Panc1 (cell line): Measurements from ENCODE around the gene PMFBP1. TPM values are rescaled to one million over a fixed set of nuclear protein-coding genes. Genes with fewer than 3 reads are reported as not detected.
A peak's percentile ranks its signal among the peaks of the same experiment; 100 is the strongest.

ENCODE experiments used
- ATAC-seq: fragments of 200-7000 bp; cut with Tn5 transposase; 2 replicates; pipeline ENCODE4 v1.9.1; 2020; ENCODE audit warnings: mild to moderate bottlenecking, moderate library complexity
- BruUV-seq: library from RNA; stranded (reverse); fragments of 400-500 nt; replicated peaks from 2 replicates; lab custom pipeline; 2021; lab: Mats Ljungman, UMichigan
- CTCF ChIA-PET: fragments of 300-600 bp; sonication (Branson Sonifier 250); formaldehyde crosslinking; loops from one replicate; lab custom pipeline; 2022; ENCODE audit warnings: antibody characterized with exemption; lab: Charles Lee
- POLR2A ChIA-PET: fragments of 300-600 bp; sonication (Branson Sonifier 250); formaldehyde crosslinking; loops from one replicate; lab custom pipeline; 2022; ENCODE audit warnings: antibody characterized with exemption; lab: Charles Lee
- DNase-seq: peaks from one replicate; pipeline ENCODE4 v3.0.0-alpha.2; 2010; ENCODE audit warnings: low read depth, low spot score
- H3K27ac ChIP-seq: 2 replicates; pipeline ENCODE4 v1.5.1; 2011; ENCODE audit warnings: mild to moderate bottlenecking, low read length, inconsistent platforms
- H3K27me3 ChIP-seq: fragments of 200-500 bp; sonication (Bioruptor generic); 2 replicates; pipeline ENCODE4 v1.6.0; 2014; ENCODE audit warnings: low read length, inconsistent platforms; ENCODE audit not compliant: control insufficient read depth, insufficient read depth
- H3K36me3 ChIP-seq: fragments of 200-500 bp; sonication (Bioruptor generic); 2 replicates; pipeline ENCODE4 v1.5.1; 2014; ENCODE audit warnings: inconsistent platforms, mild to moderate bottlenecking, low read length, moderate library complexity; ENCODE audit not compliant: control insufficient read depth, insufficient read depth
- H3K4me1 ChIP-seq: 2 replicates; pipeline ENCODE4 v1.5.1; 2011; ENCODE audit warnings: inconsistent platforms, mild to moderate bottlenecking, low read length, moderate library complexity; ENCODE audit not compliant: control insufficient read depth, insufficient read depth
- H3K4me3 ChIP-seq, 2 experiments: 2 replicates each; pipeline ENCODE4 v1.5.1; 2011 to 2012; ENCODE audit warnings: low read depth in 2 of 2, low read length in 2 of 2, mild to moderate bottlenecking in 2 of 2, inconsistent platforms in 1 of 2, moderate library complexity in 1 of 2
- H3K9me3 ChIP-seq: fragments of 200-500 bp; sonication (Bioruptor generic); 2 replicates; pipeline ENCODE4 v1.5.1; 2014; ENCODE audit warnings: low read depth, mild to moderate bottlenecking, inconsistent platforms, low read length, moderate library complexity; ENCODE audit not compliant: control insufficient read depth, insufficient read depth
- POLR2AphosphoS5 ChIP-seq: IDR thresholded peaks from 2 replicates; pipeline ENCODE4 v1.6.1; 2012; ENCODE audit warnings: mild to moderate bottlenecking, low read depth, low read length, moderate library complexity
- SIN3A ChIP-seq: IDR thresholded peaks from 2 replicates; pipeline ENCODE4 v1.6.1; 2012; ENCODE audit warnings: low read depth, mild to moderate bottlenecking, low read length, moderate library complexity, borderline replicate concordance; ENCODE audit not compliant: insufficient read depth
- TCF7L2 ChIP-seq: IDR thresholded peaks from 2 replicates; pipeline ENCODE4 v1.6.1; 2011; ENCODE audit warnings: mild to moderate bottlenecking, low read depth, low read length, inconsistent platforms
- in situ Hi-C: cut with HindIII; loops from 2 replicates; pipeline ENCODE4 v1.10.0; 2016; ENCODE audit warnings: low sequenced_read_pairs, low pct_unique_long_range_greater_than_20kb
- intact Hi-C: fragments of 100-400 bp; cut with micrococcal nuclease; formaldehyde crosslinking; loops from one replicate; pipeline ENCODE4 v1.10.0; 2022; ENCODE audit not compliant: unreplicated experiment
- total RNA-seq: library from RNA; stranded (reverse); gene quantifications from one replicate; pipeline ENCODE4 v1.2.1, GENCODE V29; 2021; ENCODE audit not compliant: unreplicated experiment
- TF ChIP-seq, protein P1 (sequence below), 2 experiments: IDR thresholded peaks; 2 replicates each; pipeline ENCODE4 v1.6.1; 2011 to 2012; ENCODE audit warnings: low read depth in 2 of 2, control low read depth in 1 of 2, low read length in 1 of 2, mild to moderate bottlenecking in 1 of 2, moderate library complexity in 1 of 2; ENCODE audit not compliant: insufficient read depth in 1 of 2
- TF ChIP-seq, protein P2 (sequence below): fragments of 450-650 bp; IDR thresholded peaks from 2 replicates; pipeline ENCODE4 v1.5.1; 2017; ENCODE audit warnings: mild to moderate bottlenecking

The PMFBP1 gene
- total RNA-seq, 1 experiment from 2014 or later, result 0.10 TPM

DNA sequence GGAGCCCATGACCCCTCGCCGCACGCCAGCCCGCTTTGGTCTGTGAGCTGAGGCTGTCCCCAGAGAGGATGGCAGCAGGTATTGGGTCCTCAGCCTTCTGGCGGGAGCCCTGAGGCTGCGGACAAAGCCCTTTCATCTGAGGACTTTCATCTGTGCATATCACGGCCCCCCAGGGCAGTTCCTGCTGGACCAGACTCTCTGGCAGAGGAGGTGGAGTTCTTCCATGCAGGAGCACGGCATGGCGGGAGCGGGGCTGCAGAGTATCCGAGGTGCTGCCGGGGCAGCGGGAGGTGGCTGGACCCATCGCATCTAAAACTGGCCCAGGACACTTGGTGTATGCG, 59.5 kb downstream of the PMFBP1 start:
- H3K27ac ChIP-seq, result no peak overlapping the region
- no peak for TF ChIP-seq SIN3A
- TF ChIP-seq, protein P1, sequence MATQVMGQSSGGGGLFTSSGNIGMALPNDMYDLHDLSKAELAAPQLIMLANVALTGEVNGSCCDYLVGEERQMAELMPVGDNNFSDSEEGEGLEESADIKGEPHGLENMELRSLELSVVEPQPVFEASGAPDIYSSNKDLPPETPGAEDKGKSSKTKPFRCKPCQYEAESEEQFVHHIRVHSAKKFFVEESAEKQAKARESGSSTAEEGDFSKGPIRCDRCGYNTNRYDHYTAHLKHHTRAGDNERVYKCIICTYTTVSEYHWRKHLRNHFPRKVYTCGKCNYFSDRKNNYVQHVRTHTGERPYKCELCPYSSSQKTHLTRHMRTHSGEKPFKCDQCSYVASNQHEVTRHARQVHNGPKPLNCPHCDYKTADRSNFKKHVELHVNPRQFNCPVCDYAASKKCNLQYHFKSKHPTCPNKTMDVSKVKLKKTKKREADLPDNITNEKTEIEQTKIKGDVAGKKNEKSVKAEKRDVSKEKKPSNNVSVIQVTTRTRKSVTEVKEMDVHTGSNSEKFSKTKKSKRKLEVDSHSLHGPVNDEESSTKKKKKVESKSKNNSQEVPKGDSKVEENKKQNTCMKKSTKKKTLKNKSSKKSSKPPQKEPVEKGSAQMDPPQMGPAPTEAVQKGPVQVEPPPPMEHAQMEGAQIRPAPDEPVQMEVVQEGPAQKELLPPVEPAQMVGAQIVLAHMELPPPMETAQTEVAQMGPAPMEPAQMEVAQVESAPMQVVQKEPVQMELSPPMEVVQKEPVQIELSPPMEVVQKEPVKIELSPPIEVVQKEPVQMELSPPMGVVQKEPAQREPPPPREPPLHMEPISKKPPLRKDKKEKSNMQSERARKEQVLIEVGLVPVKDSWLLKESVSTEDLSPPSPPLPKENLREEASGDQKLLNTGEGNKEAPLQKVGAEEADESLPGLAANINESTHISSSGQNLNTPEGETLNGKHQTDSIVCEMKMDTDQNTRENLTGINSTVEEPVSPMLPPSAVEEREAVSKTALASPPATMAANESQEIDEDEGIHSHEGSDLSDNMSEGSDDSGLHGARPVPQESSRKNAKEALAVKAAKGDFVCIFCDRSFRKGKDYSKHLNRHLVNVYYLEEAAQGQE (IDR thresholded peaks at IDR 0.05; ENCODE audit: insufficient read depth in 1 of 2, low read depth in 2 of 2, low read length in 1 of 2), result no peak
- TF ChIP-seq, protein P2, sequence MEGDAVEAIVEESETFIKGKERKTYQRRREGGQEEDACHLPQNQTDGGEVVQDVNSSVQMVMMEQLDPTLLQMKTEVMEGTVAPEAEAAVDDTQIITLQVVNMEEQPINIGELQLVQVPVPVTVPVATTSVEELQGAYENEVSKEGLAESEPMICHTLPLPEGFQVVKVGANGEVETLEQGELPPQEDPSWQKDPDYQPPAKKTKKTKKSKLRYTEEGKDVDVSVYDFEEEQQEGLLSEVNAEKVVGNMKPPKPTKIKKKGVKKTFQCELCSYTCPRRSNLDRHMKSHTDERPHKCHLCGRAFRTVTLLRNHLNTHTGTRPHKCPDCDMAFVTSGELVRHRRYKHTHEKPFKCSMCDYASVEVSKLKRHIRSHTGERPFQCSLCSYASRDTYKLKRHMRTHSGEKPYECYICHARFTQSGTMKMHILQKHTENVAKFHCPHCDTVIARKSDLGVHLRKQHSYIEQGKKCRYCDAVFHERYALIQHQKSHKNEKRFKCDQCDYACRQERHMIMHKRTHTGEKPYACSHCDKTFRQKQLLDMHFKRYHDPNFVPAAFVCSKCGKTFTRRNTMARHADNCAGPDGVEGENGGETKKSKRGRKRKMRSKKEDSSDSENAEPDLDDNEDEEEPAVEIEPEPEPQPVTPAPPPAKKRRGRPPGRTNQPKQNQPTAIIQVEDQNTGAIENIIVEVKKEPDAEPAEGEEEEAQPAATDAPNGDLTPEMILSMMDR, result no peak
- no peak for TF ChIP-seq TCF7L2
- TF ChIP-seq POLR2AphosphoS5, result no peak
- H3K27me3 ChIP-seq, result no peaks in the 10 kb centered on the region
- DNase-seq, result no peak
- H3K4me3 ChIP-seq, result no peak overlapping the region
- no peak for ATAC-seq
- in situ Hi-C loops, result no loop called here
- H3K9me3 ChIP-seq, result no peaks in the 10 kb centered on the region
- H3K36me3 ChIP-seq, result peaks cover 4% of the 10 kb centered on the region
- ChIA-PET POLR2A (no interaction called here), CTCF (no interaction called here)
- no TSS peak for BruUV-seq
- H3K4me1 ChIP-seq, result no peaks in the 10 kb centered on the region
- intact Hi-C loops, result no loop called here

DNA sequence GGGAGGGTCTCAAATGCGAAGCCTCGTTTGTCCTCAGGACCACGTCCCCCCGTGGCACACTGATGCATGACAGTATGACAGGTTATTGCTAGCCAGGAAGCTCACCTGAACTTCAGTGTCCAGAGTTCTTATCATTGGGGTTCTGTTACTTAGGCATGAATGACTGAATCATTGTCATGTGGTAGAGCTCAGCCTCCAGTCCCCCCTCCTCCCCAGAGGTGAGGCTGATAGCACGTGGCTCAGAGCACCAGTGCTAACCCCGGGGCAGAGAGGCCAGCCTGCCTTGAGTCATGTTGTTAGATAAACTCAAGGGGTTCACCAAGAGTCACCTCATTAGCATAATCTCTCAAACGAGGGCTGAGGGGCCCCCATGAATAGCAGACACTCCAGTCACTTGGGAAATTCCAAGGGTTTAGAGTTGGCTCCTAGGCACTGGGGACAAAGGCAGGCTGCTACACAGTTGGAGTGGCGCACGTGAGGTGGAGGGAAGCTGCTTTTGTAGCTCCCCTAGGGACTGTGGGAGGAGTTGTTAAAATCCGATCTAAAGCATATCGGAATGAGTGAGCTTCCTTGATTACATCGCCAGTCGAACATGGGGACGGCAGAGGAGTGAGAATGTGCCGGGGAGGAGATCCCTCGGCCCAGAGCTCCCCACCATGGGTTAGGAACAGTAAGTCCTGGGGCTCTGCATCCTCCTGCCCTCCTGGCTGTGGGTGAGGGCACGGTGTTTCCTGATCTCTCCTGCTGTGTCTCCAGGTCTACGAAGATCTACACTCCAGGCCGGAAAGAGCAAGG, 60.1 kb downstream of the PMFBP1 start:
- in situ Hi-C loops (no loop called here), intact Hi-C loops (no loop called here)
- DNase-seq, result no peak
- no peaks in the 10 kb centered on the region for H3K27me3 ChIP-seq
- peaks cover 4% of the 10 kb centered on the region for H3K36me3 ChIP-seq
- no TSS peak for BruUV-seq
- peak; percentile 12; the same call in 1 of the 2 replicates for ATAC-seq
- TF ChIP-seq SIN3A (no peak), POLR2AphosphoS5 (no peak), TCF7L2 (no peak)
- TF ChIP-seq, protein P1 (IDR thresholded peaks at IDR 0.05; ENCODE audit: insufficient read depth in 1 of 2, low read depth in 2 of 2, low read length in 1 of 2), result no peak
- TF ChIP-seq, protein P2, result no peak
- H3K27ac ChIP-seq, result no peak overlapping the region
- no peaks in the 10 kb centered on the region for H3K9me3 ChIP-seq
- ChIA-PET POLR2A (no interaction called here), CTCF (no interaction called here)
- no peak overlapping the region for H3K4me3 ChIP-seq
- no peaks in the 10 kb centered on the region for H3K4me1 ChIP-seq
